H1 (cell line): ENCODE measurements around the gene DUOX1. TPM values are rescaled to one million over a fixed set of nuclear protein-coding genes. Genes with fewer than 3 reads are reported as not detected.

Experiments
- CTCF ChIA-PET: fragments of 300-600 bp; sonication (Branson Sonifier 250); formaldehyde crosslinking; loops from one replicate; lab custom pipeline; 2021; ENCODE audit not compliant: partially characterized antibody; lab: Charles Lee
- POLR2A ChIA-PET: fragments of 300-600 bp; sonication (Branson Sonifier 250); formaldehyde crosslinking; loops from one replicate; lab custom pipeline; 2021; ENCODE audit warnings: inconsistent platforms; ENCODE audit not compliant: partially characterized antibody; lab: Charles Lee
- DNase-seq, 2 experiments: peaks; one replicate each; pipeline versions ENCODE4 v3.0.0 to v3.0.0-alpha.2; 2010 to 2022; ENCODE audit warnings: low spot score in 2 of 2, low read depth in 1 of 2, mixed read lengths in 1 of 2
- FAIRE-seq: peaks from 2 replicates; lab custom pipeline; 2011; peaks lifted over from hg19 to GRCh38; lab: Jason Lieb, UNC
- H2AFZ ChIP-seq: 2 replicates; pipeline ENCODE4 v1.8.1; 2012; ENCODE audit warnings: low read length, inconsistent platforms
- H2AK5ac ChIP-seq: 2 replicates; pipeline ENCODE4 v1.6.1; 2013; ENCODE audit warnings: low read depth, low read length
- H2BK120ac ChIP-seq: replicated peaks from 2 replicates; pipeline ENCODE3; 2013; ENCODE audit warnings: low read depth, low read length, inconsistent platforms
- H2BK12ac ChIP-seq: 2 replicates; pipeline ENCODE4 v1.6.1; 2013; ENCODE audit warnings: low read depth, low read length
- H2BK15ac ChIP-seq: 2 replicates; pipeline ENCODE4 v1.6.1; 2013; ENCODE audit warnings: low read length
- H2BK20ac ChIP-seq: 2 replicates; pipeline ENCODE4 v1.6.1; 2013; ENCODE audit warnings: low read length
- H2BK5ac ChIP-seq: 2 replicates; pipeline ENCODE4 v1.6.1; 2013; ENCODE audit warnings: low read depth, low read length
- H3K14ac ChIP-seq: 2 replicates; pipeline ENCODE4 v1.6.1; 2013; ENCODE audit warnings: inconsistent platforms; ENCODE audit not compliant: insufficient read length
- H3K18ac ChIP-seq: 2 replicates; pipeline ENCODE4 v1.6.1; 2013; ENCODE audit warnings: low read length; ENCODE audit errors: extremely low read depth
- H3K23ac ChIP-seq: 2 replicates; pipeline ENCODE4 v1.6.1; 2013; ENCODE audit warnings: inconsistent platforms; ENCODE audit not compliant: insufficient read length
- H3K23me2 ChIP-seq: 2 replicates; pipeline ENCODE4 v1.6.1; 2013; ENCODE audit warnings: low read depth, low read length
- H3K27ac ChIP-seq: 2 replicates; pipeline ENCODE4 v1.6.1; 2011; ENCODE audit warnings: low read depth, low read length, inconsistent platforms
- H3K27me3 ChIP-seq, 4 experiments: replicated peaks in 1 of 4; 1 replicate in 1 of 4; 2 replicates in 3 of 4; pipeline versions ENCODE4 v1.6.1 to v1.8.1; 2011 to 2013; ENCODE audit warnings: low read length in 3 of 4, mild to moderate bottlenecking in 3 of 4, inconsistent platforms in 2 of 4, mixed read lengths in 2 of 4, moderate library complexity in 1 of 4; ENCODE audit not compliant: control insufficient read depth in 3 of 4, insufficient read depth in 3 of 4; ENCODE audit errors: extremely low read depth in 1 of 4
- H3K36me3 ChIP-seq, 4 experiments: 2 replicates each; pipeline versions ENCODE4 v1.6.1 to v1.8.1; 2011 to 2013; ENCODE audit warnings: mild to moderate bottlenecking in 4 of 4, low read length in 3 of 4, moderate library complexity in 2 of 4, control low read depth in 1 of 4, inconsistent platforms in 1 of 4; ENCODE audit not compliant: insufficient read depth in 4 of 4, control insufficient read depth in 2 of 4
- H3K4ac ChIP-seq: replicated peaks from 2 replicates; pipeline ENCODE3; 2013; ENCODE audit warnings: low read length, low read depth, mixed read lengths, inconsistent platforms; ENCODE audit not compliant: insufficient read length
- H3K4me1 ChIP-seq, 4 experiments: replicated peaks in 1 of 4; 1 replicate in 1 of 4; 2 replicates in 3 of 4; pipeline versions ENCODE4 v1.6.1 to v1.8.1; 2011 to 2013; ENCODE audit warnings: low read length in 3 of 4, inconsistent platforms in 2 of 4, mixed read lengths in 1 of 4; ENCODE audit not compliant: insufficient read depth in 4 of 4, control insufficient read depth in 3 of 4
- H3K4me2 ChIP-seq, 2 experiments: 2 replicates each; pipeline versions ENCODE4 v1.6.1 to v1.8.1; 2011 to 2013; ENCODE audit warnings: low read depth in 2 of 2, low read length in 2 of 2, control low read depth in 1 of 2, inconsistent platforms in 1 of 2, mild to moderate bottlenecking in 1 of 2; ENCODE audit not compliant: insufficient read depth in 1 of 2
- H3K4me3 ChIP-seq, 4 experiments: fragments of 200-600, 300-600 bp in 1 of 4; sonication (generic), shearing (Covaris generic), sonication (Bioruptor Twin) in 1 of 4; 2 replicates each; pipeline versions ENCODE4 v1.5.1 to v1.8.1; 2011 to 2016; ENCODE audit warnings: low read length in 4 of 4, low read depth in 3 of 4, control low read depth in 2 of 4, inconsistent platforms in 2 of 4, mild to moderate bottlenecking in 2 of 4, mixed read lengths in 1 of 4, moderate library complexity in 1 of 4; ENCODE audit not compliant: insufficient read depth in 2 of 4; ENCODE audit errors: extremely low read depth in 1 of 4
- H3K56ac ChIP-seq: replicated peaks from 2 replicates; pipeline ENCODE3; 2013; ENCODE audit warnings: low read depth, mild to moderate bottlenecking, mixed read lengths, low read length, inconsistent platforms; ENCODE audit not compliant: insufficient read length
- H3K79me1 ChIP-seq: 2 replicates; pipeline ENCODE4 v1.6.1; 2013; ENCODE audit warnings: low read depth, low read length, control low read depth
- H3K79me2 ChIP-seq, 2 experiments: 2 replicates each; pipeline versions ENCODE4 v1.6.1 to v1.8.1; 2012 to 2013; ENCODE audit warnings: low read length in 2 of 2, mild to moderate bottlenecking in 2 of 2, inconsistent platforms in 1 of 2; ENCODE audit not compliant: insufficient read depth in 2 of 2, control insufficient read depth in 1 of 2
- H3K9ac ChIP-seq, 4 experiments: replicated peaks in 1 of 4; 1 replicate in 1 of 4; 2 replicates in 3 of 4; pipeline versions ENCODE4 v1.6.1 to v1.8.1; 2011 to 2013; ENCODE audit warnings: low read depth in 3 of 4, low read length in 3 of 4, control low read depth in 2 of 4, mild to moderate bottlenecking in 2 of 4, moderate library complexity in 2 of 4, inconsistent platforms in 1 of 4; ENCODE audit errors: extremely low read depth in 1 of 4
- H3K9me3 ChIP-seq, 2 experiments: 2 replicates each; pipeline versions ENCODE4 v1.6.1 to v1.8.1; 2012 to 2013; ENCODE audit warnings: mild to moderate bottlenecking in 2 of 2, moderate library complexity in 2 of 2, control low read depth in 1 of 2, inconsistent platforms in 1 of 2, low read depth in 1 of 2, low read length in 1 of 2, mixed read lengths in 1 of 2; ENCODE audit not compliant: insufficient read depth in 2 of 2
- H4K20me1 ChIP-seq, 2 experiments: replicated peaks in 1 of 2; 2 replicates each; pipeline versions ENCODE3 to v1.8.1; 2011 to 2013; ENCODE audit warnings: inconsistent platforms in 2 of 2, low read length in 2 of 2, mild to moderate bottlenecking in 1 of 2; ENCODE audit not compliant: insufficient read depth in 2 of 2, control insufficient read depth in 1 of 2
- H4K5ac ChIP-seq: 2 replicates; pipeline ENCODE4 v1.6.1; 2013; ENCODE audit warnings: low read length, low read depth, mixed read lengths, inconsistent platforms; ENCODE audit not compliant: insufficient read length
- H4K8ac ChIP-seq: 2 replicates; pipeline ENCODE4 v1.8.0; 2013; ENCODE audit warnings: mild to moderate bottlenecking, moderate library complexity, low read length, inconsistent platforms; ENCODE audit not compliant: insufficient read depth; ENCODE audit errors: extremely low read depth
- H4K91ac ChIP-seq: replicated peaks from 2 replicates; pipeline ENCODE3; 2013; ENCODE audit warnings: low read length, mixed read lengths, inconsistent platforms; ENCODE audit not compliant: insufficient read length
- EZH2 ChIP-seq: fragments of 200-600 bp; sonication (generic); IDR thresholded peaks from 2 replicates; pipeline ENCODE4 v1.7.1; 2012; ENCODE audit warnings: low read depth, mild to moderate bottlenecking, moderate library complexity, low read length, inconsistent platforms; ENCODE audit not compliant: severe bottlenecking
- JUN ChIP-seq: IDR thresholded peaks from 2 replicates; pipeline ENCODE4 v1.6.1; 2011; ENCODE audit warnings: low read depth, mild to moderate bottlenecking, improper control_type of control experiment, low read length
- SAP30 ChIP-seq: fragments of 300-600 bp; sonication (generic); IDR thresholded peaks from 2 replicates; pipeline ENCODE4 v1.7.1; 2012; ENCODE audit warnings: low read length, moderate library complexity, mild to moderate bottlenecking, inconsistent platforms; ENCODE audit not compliant: insufficient read depth, insufficient replicate concordance
- SP2 ChIP-seq: IDR thresholded peaks from 2 replicates; pipeline ENCODE4 v1.6.1; 2012; ENCODE audit warnings: mild to moderate bottlenecking, low read length, inconsistent platforms
- SUZ12 ChIP-seq: fragments of 200-600 bp; sonication (generic); IDR thresholded peaks from 2 replicates; pipeline ENCODE4 v1.6.1; 2012; ENCODE audit warnings: mild to moderate bottlenecking, inconsistent platforms, low read length, moderate library complexity, mixed read lengths
- TAF1 ChIP-seq: IDR thresholded peaks from 2 replicates; pipeline ENCODE4 v1.6.1; 2011; ENCODE audit warnings: mild to moderate bottlenecking, low read depth, low read length
- TAF7 ChIP-seq: optimal IDR thresholded peaks from 2 replicates; pipeline ENCODE3; 2011; ENCODE audit warnings: low read depth, mild to moderate bottlenecking, inconsistent platforms, low read length, moderate library complexity, borderline replicate concordance
- WGBS, 2 experiments: shearing (Covaris generic) in 1 of 2; methylation state at CpG; one replicate each; pipeline versions ENCODE4 v1.1.6 to v1.1.7; 2013 to 2015; ENCODE audit warnings: low lambda C conversion rate in 2 of 2, mixed read lengths in 2 of 2, inconsistent platforms in 1 of 2, low coverage in 1 of 2, missing lambda C conversion rate in 1 of 2; ENCODE audit not compliant: insufficient replicate concordance in 2 of 2, insufficient coverage in 1 of 2, insufficient read length in 1 of 2; ENCODE audit errors: extremely low coverage in 1 of 2, missing lambda C conversion rate in 1 of 2; 5-methylcytosine and 5-hydroxymethylcytosine counted together
- polyA plus RNA-seq, 7 experiments: library from polyadenylated mRNA; depleted of rRNA in 3 of 7; stranded (reverse) in 5 of 7; unstranded in 2 of 7; fragments of >200 nt in 5 of 7; fragments of 200-250 nt in 2 of 7; gene quantifications; 1 replicate in 5 of 7; 2 replicates in 1 of 7; 4 replicates in 1 of 7; pipeline versions ENCODE4 v1.2.1 to v1.2.3, GENCODE V29; 2011 to 2013; ENCODE audit warnings: missing spikeins in 2 of 7, mixed read lengths in 2 of 7
- total RNA-seq: library from RNA; stranded (reverse); fragmentation: NEBNext Ultra II Directional; extraction: Animal tissue kit (Norgen Biotek cat#: 25700); gene quantifications from 2 replicates; pipeline ENCODE4 v1.2.1, GENCODE V29; 2021

Gene DUOX1
- total and polyA plus RNA-seq, 2 of the 8 experiments (the other 6 are each of a cell fraction or from before 2014, with no cell fraction given): 0.84 to 1.4 TPM

- DNase-seq (no peak), FAIRE-seq (no peak)
- Histone ChIP-seq H3K9me3 (no peaks in the 10 kb centered on the region), H3K4me2 (peak overlapping the region; percentile 63 to 92), H2BK12ac (peak overlapping the region; percentile 1; the same call in 1 of the 2 replicates), H3K23me2 (peaks cover 5% of the 10 kb centered on the region; the same call in 1 of the 2 replicates), H4K8ac (peak overlapping the region; percentile 6), H3K79me1 (no peaks in the 10 kb centered on the region), H2BK5ac (no peak overlapping the region), H3K4me1 (peaks cover 0 to 6% (median 5%) of the 10 kb centered on the region in 4 experiments; a peak in 4 of 7 replicates), H3K56ac (no peak overlapping the region), H2BK20ac (no peak overlapping the region), H4K5ac (no peak overlapping the region), H2AFZ (no peak overlapping the region), H3K79me2 (no peaks in the 10 kb centered on the region), H3K27me3 (peaks cover 77 to 95% (median 86%) of the 10 kb centered on the region in 4 experiments), H2AK5ac (no peak overlapping the region), H3K23ac (no peak overlapping the region), H4K91ac (no peak overlapping the region), H2BK15ac (no peak overlapping the region), H3K14ac (no peak overlapping the region), H3K36me3 (no peaks in the 10 kb centered on the region), H2BK120ac (no peak overlapping the region), H3K4me3 (peak overlapping the region; percentile 0 to 66 (median 23); a peak in 4 of 8 replicates), H3K4ac (no peak overlapping the region), H3K9ac (no peak overlapping the region), H3K27ac (no peak overlapping the region), H4K20me1 (peaks cover 0 to 2% of the 10 kb centered on the region in 2 experiments), H3K18ac (no peak overlapping the region)
- 72% methylated on average over 7 of the region's 7 CpGs; no CpG with 5 or more reads in 1 of the 2 experiments for WGBS, 2 experiments
- ChIA-PET POLR2A (interaction anchor here (1.1 to 1.6 kb wide), 3 partner anchors 13 to 56 kb away, joined by 3 to 6 read pairs (median 4); no protein-coding TSS in a partner anchor), CTCF (interaction anchor here (0.7 to 7.9 kb wide), 15 partner anchors 9 to 329 kb away, joined by 3 to 45 read pairs (median 4); partner anchors contain the start of genes DUOX2 and DUOXA2)
- TF ChIP-seq TAF7: no peak
- TF ChIP-seq TAF1: no peak
- TF ChIP-seq SUZ12: peak; percentile 19; the same call in 1 of the 2 replicates
- TF ChIP-seq SAP30: no peak
- TF ChIP-seq SP2: no peak
- TF ChIP-seq JUN: no peak
- no peak for TF ChIP-seq EZH2
Measured at GRCh38 chr15:45130291-45131000, 652 bp downstream of the DUOX1 start.
